GM19467 (cell line): Measurements from ENCODE around the gene ARHGAP45.
A peak's percentile ranks its signal among the peaks of the same experiment; 100 is the strongest.

ENCODE experiments used
- ATAC-seq: cut with Tn5 transposase; IDR thresholded peaks from one replicate; pipeline ENCODE4 v1.9.1; 2021; ENCODE audit warnings: mild to moderate bottlenecking, moderate library complexity; ENCODE audit not compliant: unreplicated experiment

Gene ARHGAP45

DNA sequence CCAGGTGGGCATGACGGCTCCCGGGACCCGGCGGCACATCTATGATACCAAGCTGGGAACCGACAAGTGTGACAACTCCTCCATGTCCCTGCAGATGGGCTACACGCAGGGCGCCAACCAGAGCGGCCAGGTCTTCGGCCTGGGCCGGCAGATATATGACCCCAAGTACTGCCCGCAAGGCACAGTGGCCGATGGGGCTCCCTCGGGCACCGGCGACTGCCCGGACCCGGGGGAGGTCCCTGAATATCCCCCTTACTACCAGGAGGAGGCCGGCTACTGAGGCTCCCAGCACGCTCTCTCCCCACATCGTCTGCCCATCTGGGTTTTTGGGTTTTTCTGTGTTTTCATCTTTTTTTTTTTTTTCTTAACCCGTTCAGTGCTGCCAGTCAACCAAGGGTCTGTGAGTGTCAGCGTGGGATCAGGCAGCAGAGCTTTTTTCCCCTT is 29.3 kb upstream of the ARHGAP45 start:
- no peak for ATAC-seq

DNA sequence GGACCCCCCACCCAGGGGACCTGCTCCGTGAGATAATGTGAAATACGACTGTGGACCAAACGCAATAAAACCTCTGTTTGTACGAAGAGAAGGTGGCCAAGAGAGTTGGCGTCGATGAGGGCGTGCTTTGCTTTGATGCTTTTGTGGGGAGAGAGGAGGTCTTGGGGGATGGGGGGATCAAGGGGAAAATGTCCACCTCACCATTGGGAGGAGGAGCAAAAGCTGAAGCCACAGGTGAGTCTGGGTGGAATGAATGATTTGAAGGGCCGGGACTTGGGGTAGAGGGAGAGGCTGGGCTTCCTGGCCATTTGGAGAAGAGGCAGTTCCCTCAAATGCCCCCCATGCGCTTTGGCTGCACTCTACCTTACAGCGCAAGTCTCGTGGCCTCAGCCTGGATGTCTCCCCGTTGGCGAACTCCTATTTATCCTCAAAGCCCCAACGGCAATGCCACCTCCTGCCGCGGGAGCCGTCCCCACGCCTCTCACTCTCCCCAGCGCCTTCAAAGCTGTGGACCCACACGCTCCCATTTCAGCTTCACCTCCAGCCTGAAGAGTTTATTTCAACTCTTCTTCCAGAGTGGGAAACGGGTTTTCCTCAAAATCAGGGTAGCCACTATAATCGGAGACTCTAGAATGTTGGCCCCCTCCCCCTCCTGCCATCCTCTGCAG is 27.9 kb upstream of the ARHGAP45 start:
- ATAC-seq: no peak

DNA sequence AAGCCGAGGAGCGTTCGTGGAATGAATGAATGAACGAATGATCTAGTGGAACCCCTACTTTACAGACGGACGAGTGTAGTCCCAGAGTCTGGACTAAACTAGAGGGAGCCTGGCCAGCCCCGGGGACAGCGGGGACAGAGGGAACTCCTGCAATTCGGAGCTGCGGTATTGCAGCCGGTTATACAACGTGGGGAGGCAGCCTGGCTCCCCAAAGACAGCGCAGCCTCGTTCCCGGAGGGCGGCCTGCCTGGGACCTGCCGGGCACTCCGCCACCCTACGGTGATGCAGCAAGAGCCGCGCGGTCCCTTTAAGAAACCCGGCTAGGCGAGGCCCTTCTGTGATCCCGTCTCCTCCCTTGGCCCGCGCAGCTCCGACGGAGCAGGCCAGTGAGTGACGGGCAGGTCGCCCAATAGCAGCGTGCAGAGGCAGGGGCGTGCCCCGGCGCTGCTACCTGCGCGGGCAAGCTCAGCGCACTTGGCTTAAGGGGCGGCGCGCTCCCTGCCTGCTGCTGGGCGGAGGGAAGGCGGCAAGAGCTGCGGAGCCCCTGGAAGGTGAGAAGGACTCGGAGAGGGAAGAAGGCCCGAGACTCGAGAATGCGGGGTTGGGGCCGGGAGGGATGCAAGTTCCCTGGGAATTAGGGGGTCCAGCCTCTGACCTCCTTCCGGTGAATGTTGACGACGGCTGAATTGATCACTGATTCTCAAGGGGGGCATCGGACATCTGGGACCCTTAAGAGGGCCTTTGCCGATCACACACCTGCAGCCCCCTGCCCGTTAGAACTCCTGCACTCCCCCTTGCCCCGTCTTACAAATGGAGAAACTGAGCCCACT is 27.1 kb upstream of the ARHGAP45 start, which contains the start of gene ABCA7:
Gene ABCA7 (plus strand): TSS at position 462 of the 830 bp plus-strand sequence. CDS start 1,255 bp downstream, outside the sequence.
- peak; percentile 72 for ATAC-seq

DNA sequence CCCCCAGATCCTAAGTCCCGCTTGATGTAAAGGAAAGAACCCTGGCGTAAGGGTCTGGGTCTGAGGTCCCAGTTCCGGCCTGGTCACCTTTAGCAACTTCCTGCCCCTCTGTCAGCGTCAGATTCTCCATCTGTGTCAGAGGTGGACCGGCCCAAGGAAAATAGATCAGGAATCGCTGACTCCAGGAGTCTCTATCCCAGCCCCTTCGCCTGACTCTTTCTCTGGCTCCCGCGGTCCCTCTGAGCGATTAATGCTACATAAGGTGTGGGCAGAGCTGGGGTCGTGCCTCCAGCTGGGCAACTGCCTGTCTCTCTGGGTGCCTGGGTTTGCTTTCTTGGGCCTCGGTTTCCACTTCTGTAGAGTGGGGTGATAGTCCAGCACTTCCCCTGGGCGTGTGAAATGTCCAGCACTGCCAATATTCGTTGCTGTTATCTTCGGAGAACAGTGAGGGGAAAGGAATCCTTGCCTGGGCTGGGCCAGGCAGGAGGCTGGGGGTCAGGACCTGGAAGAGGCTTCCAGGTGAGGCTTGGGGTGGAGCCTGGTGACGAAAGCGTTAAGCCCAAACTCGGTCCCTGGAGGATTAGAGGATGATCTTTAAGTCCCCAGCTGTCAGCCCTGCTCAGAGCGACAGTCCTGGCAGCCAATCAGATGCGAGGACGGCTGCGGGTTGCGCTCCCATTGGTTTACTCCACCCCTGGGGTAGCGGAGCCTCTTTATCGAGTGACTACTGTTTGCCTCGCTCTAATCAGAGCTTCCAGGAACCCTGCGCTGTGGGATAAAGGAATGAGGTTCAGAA is 26.3 kb upstream of the ARHGAP45 start:
- no peak for ATAC-seq

DNA sequence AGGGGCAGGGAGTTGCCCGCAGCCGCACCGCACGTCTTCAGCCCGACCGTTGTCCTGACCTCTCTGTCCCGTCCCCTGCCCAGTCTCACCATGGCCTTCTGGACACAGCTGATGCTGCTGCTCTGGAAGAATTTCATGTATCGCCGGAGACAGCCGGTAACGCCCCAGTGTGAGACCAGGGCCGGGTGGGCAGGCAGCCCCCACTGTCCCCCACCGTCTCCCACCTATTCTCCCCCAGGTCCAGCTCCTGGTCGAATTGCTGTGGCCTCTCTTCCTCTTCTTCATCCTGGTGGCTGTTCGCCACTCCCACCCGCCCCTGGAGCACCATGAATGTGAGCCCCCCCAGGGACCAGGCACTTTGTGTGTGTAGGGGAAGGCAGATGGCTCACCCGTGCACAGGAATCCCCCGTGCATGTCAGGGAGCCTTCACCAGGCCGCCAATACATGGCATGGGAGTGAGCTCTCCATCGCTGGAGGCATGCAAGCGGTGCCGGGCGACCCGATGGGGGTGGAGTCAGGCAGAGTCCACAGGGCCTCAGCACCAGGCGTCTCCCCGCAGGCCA is 25.6 kb upstream of the ARHGAP45 start:
- no peak for ATAC-seq

DNA sequence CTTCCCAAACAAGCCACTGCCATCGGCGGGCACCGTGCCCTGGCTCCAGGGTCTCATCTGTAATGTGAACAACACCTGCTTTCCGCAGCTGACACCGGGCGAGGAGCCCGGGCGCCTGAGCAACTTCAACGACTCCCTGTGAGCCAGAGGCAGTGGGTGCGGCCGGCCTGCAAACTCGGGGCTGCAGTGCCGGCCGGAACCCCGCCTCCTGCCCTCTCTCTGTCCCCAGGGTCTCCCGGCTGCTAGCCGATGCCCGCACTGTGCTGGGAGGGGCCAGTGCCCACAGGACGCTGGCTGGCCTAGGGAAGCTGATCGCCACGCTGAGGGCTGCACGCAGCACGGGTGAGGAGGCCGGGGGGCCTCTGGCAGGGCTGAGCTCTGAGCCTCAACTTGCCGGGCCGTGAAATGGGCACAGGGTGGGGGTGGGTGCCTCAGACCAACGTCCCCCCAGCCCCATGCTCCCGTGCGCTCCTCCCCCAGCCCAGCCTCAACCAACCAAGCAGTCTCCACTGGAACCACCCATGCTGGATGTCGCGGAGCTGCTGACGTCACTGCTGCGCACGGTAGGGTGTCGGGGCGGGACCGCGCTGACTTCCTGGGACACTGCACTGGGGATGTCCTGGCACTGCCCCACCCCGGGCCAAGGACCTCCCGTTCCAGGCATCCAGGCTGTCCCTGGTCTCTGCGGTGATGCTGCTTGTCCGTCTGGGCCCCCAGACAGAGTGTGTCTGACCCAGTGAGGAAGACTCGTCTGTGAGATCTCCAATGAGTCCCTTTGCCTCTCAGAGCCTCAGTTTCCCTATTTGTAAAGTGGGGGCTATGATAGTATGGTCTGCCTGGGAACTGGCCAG is 24.9 kb upstream of the ARHGAP45 start:
- ATAC-seq: no peak

DNA sequence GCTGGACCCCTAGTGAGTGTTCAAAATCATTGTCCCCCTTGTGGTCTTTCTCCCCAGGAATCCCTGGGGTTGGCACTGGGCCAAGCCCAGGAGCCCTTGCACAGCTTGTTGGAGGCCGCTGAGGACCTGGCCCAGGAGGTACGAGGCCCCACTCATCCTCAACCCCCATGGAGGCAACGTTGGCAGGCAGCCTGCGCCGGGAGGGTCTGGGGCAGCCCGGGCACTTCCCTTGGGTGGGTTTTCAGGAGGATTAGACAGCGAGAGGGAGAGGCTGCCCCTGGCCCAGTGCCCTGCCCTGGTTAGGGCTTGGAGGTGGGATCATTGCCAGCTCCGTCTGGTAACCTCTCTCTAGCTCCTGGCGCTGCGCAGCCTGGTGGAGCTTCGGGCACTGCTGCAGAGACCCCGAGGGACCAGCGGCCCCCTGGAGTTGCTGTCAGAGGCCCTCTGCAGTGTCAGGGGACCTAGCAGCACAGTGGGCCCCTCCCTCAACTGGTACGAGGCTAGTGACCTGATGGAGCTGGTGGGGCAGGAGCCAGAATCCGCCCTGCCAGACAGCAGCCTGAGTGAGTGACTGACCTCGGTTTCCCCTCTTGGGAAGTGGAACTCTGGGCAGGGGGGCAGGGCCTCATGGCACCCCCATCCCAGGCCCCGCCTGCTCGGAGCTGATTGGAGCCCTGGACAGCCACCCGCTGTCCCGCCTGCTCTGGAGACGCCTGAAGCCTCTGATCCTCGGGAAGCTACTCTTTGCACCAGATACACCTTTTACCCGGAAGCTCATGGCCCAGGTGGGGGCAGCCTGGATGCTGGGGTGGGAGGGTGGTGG is 24.1 kb upstream of the ARHGAP45 start:
- no peak for ATAC-seq

DNA sequence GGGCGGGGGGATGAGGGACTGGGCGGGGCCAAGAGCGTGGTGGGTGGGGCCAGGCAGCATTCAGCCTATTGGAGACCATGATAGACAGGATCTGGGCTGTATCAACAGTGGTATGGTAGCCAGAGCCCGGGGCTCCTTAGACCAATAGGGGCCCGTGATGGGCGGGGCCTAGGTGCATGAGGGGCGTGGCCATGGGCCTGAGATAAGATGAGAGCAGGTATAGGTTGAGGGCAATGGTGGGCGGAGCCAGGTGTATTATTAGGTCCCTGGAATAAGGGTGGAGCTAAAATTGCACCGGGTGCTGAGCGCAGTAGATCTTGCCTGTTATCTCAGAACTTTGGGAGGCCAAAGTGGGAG is 21.7 kb upstream of the ARHGAP45 start:
- ATAC-seq: no peak

DNA sequence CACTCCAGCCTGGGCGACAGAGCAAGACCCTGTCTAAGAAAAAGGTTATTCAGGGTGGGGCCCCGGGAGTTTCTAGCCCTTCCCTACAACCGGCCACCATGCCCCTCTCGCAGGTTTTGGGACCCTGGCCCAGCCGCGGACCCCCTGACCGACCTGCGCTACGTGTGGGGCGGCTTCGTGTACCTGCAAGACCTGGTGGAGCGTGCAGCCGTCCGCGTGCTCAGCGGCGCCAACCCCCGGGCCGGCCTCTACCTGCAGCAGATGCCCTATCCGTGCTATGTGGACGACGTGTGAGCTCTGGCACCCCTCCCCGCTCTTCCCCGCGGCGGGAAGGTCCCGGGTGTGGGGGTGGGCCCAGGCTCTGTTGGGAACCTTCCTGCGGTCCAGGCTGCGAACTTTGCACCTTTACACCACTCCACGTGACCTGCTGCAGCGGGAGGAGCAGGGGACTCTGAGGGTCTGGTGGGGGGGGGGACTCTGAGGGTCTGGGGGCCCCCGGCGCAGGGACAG is 20.8 kb upstream of the ARHGAP45 start:
- no peak for ATAC-seq

DNA sequence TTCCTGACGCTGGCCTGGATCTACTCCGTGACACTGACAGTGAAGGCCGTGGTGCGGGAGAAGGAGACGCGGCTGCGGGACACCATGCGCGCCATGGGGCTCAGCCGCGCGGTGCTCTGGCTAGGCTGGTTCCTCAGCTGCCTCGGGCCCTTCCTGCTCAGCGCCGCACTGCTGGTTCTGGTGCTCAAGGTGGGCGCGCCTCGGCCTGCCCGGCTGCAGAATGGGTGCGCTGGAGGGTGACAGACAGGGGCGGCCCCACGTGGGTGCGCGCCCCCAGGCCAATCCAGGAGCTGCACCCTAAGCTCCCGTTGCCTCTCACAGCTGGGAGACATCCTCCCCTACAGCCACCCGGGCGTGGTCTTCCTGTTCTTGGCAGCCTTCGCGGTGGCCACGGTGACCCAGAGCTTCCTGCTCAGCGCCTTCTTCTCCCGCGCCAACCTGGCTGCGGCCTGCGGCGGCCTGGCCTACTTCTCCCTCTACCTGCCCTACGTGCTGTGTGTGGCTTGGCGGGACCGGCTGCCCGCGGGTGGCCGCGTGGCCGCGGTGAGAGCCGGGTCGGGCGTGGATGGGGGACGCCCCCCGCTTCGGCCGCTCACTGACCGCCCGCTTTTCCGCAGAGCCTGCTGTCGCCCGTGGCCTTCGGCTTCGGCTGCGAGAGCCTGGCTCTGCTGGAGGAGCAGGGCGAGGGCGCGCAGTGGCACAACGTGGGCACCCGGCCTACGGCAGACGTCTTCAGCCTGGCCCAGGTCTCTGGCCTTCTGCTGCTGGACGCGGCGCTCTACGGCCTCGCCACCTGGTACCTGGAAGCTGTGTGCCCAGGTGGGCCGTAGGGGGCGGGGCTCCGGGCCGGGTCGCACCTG is 19.9 kb upstream of the ARHGAP45 start:
- ATAC-seq: no peak

DNA sequence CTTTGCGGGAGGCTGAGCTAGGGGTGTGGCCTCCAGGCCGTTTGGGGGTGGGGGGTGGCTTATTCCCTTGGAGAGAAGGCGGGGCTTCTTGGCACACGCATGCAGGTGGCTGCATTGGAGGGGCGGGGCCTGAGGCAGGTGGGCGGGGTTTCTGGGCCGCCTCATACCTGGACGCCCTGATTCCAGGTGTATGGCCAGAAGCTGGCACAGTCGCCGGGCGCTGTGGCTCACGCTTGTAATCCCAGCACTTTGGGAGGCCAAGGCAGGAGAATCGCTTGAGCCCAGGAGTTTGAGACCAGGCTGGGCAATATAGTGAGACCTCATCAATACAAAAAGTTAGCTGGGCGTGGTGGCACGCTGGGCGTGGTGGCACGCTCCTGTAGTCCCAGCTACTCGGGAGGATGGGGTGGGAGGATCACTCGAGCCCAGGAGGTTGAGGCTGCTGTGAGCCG is 19.2 kb upstream of the ARHGAP45 start:
- no peak for ATAC-seq

DNA sequence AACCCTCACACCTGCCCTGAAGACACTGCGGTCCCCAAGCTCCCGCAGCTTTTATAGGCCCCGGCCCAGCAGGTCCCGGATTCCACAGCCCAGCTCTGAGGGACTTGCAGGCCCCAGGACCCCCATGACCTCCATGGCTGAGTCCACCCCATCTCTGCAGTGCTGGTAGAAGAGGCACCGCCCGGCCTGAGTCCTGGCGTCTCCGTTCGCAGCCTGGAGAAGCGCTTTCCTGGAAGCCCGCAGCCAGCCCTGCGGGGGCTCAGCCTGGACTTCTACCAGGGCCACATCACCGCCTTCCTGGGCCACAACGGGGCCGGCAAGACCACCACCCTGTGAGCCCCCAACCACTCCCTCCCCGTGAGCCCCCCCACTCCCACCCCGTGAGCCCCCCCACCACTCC is 17.9 kb upstream of the ARHGAP45 start:
- ATAC-seq: no peak

DNA sequence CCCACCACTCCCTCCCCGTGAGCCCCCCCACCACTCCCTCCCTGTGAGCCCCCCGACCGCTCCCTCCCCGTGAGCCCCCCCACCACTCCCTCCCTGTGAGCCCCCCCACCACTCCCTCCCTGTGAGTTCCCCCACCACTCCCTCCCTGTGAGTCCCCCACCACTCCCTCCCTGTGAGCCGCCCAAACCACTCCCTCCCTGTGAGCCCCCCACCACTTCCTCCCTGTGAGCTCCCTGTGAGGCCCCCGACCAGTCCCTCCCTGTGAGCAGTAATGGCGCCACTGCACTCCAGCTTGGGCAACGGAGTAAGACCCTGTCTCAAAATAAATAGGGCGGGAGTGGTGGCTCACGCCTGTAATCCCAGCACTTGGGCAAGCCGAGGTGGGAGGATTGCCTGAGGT is 17.2 kb upstream of the ARHGAP45 start:
- no peak for ATAC-seq

DNA sequence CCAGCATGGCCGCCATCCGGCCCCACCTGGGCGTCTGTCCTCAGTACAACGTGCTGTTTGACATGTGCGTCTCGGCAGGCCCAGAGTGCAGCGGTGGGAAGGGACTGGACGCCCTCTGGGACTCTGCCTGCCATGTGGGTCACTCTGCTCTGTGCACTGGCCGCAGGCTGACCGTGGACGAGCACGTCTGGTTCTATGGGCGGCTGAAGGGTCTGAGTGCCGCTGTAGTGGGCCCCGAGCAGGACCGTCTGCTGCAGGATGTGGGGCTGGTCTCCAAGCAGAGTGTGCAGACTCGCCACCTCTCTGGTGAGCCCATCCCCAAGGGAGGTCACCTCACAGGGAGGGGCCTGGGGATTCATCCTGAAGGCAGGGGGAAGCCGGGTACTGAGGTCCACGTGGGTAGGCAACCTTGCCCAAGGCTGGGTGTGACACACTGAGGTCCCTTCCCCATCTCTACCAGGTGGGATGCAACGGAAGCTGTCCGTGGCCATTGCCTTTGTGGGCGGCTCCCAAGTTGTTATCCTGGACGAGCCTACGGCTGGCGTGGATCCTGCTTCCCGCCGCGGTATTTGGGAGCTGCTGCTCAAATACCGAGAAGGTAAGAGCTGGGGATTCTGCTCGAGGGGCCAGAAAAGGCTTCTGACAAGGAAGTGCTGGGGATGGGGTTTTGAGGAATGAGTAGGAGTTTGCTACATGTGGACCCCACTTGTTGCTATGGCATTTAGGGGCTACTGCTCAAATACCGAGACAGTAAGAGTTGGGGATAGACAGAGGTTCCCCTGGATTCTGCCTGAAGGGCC is 15.8 kb upstream of the ARHGAP45 start:
- no peak for ATAC-seq

DNA sequence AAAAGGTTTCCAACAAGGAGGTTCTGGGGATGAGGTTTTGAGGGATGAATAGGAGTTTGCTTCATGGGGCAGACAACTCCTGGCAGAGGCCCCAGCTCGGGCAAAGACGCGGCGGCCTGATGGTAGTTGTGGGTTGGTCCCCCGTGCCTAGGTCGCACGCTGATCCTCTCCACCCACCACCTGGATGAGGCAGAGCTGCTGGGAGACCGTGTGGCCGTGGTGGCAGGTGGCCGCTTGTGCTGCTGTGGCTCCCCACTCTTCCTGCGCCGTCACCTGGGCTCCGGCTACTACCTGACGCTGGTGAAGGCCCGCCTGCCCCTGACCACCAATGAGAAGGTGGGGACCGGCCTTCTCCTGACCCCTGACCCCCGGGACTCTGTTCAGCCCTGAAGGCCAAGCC is 15.2 kb upstream of the ARHGAP45 start:
- ATAC-seq: no peak

DNA sequence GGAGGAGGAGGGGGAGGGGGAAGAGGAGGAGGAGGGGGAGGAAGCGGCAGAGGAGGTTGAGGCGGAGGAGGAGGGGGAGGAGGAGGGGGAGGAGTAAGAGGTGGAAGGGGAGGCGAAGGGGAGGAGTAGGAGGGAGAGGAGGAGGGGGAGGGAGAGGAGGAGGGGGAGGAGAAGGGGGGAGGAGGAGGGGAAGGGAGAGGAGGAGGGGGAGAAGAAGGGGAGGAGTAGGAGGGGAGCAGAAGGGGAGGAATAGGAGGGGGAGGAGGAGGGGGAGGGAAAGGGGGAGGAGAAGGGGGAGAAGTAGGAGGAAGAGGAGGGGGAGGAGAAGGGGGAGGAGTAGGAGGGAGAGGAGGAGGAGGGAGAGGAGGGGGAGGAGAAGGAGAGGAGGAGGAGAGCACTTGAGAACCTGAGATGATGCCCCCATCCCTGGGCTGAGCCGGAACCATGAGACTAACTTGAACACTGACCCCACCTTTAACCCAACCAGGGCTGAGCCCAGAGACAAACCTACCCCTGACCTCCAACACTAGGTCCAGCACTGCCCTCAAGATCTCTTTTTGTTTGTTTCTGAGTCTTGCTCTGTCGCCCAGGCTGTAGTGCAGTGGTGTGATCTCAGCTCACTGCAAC is 14.5 kb upstream of the ARHGAP45 start:
- ATAC-seq: no peak
